Endothelial cell of umbilical vein (primary cell): ENCODE results near the gene LRIG1.

Experiments used
- EZH2 ChIP-seq: IDR thresholded peaks from 2 replicates; pipeline ENCODE4 v1.6.1; 2012; ENCODE audit warnings: borderline replicate concordance, low read depth, mild to moderate bottlenecking, moderate library complexity, low read length, inconsistent platforms; ENCODE audit not compliant: severe bottlenecking
- FOS ChIP-seq: IDR thresholded peaks from 2 replicates; pipeline ENCODE4 v1.6.1; 2011; ENCODE audit warnings: mild to moderate bottlenecking, low read length, moderate library complexity, borderline replicate concordance; ENCODE audit not compliant: insufficient read depth
- GATA2 ChIP-seq: IDR thresholded peaks from 2 replicates; pipeline ENCODE4 v1.7.0; 2011; ENCODE audit warnings: low read depth, mild to moderate bottlenecking, moderate library complexity, mixed read lengths, low read length; ENCODE audit not compliant: insufficient read length, insufficient read depth
- JUN ChIP-seq: IDR thresholded peaks from 2 replicates; pipeline ENCODE4 v1.6.1; 2011; ENCODE audit warnings: borderline replicate concordance, low read depth; ENCODE audit not compliant: insufficient read length, insufficient read depth
- MYC ChIP-seq: IDR thresholded peaks from one replicate; pipeline ENCODE4 v1.6.1; 2011; ENCODE audit warnings: mild to moderate bottlenecking, low read depth, low read length
- POLR2A ChIP-seq: IDR thresholded peaks from 2 replicates; pipeline ENCODE4 v1.6.1; 2012; ENCODE audit warnings: low read depth, mild to moderate bottlenecking, control low read depth, low read length
- POLR2AphosphoS5 ChIP-seq: IDR thresholded peaks from 2 replicates; pipeline ENCODE4 v1.6.1; 2012; ENCODE audit warnings: low read depth, mild to moderate bottlenecking, control low read depth, low read length, moderate library complexity; ENCODE audit not compliant: insufficient read depth
- TF ChIP-seq, protein P1 (sequence below), 2 donors: IDR thresholded peaks; 1 replicate in 1 of 2; 2 replicates in 1 of 2; pipeline ENCODE4 v1.5.1; 2011; ENCODE audit warnings: low read length in 2 of 2, mild to moderate bottlenecking in 2 of 2, moderate library complexity in 2 of 2, control low read depth in 1 of 2, inconsistent platforms in 1 of 2, low read depth in 1 of 2; ENCODE audit not compliant: insufficient read depth in 1 of 2; ENCODE audit errors: extremely low read depth in 1 of 2
- TF ChIP-seq, protein P2 (sequence below): IDR thresholded peaks from 2 replicates; pipeline ENCODE4 v1.6.1; 2011; ENCODE audit not compliant: insufficient read depth, insufficient read length

DNA sequence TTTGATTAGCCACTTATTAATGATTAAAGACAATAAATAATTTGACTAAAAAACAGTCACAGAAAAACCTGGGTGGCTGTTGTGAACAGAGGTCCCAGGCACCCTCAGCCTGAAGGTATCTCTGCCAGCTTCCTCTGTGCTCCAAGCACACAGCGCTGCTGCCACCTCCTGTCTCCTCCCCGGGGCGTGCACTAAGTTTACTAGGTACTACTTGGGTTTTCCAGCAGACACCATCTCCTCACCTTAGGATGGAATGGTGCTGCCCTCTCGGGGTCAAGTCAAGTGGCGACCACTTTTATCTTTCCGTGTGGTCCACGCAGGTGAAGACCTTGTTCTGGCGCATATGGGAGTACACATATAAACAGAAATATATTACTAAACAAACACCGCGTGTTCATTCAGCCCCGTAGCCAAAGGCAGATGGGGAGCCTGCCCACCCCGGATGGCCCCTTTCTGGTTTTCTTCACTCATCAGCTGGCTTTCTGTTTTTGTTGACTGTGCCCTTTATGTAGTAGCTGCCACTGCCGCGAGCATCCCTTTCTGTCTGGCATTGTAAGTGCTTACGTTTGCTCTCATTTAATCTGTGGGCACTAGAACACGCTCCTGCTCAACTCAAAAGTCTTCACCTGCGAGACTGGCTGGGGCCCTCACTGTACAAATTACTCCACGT lies 128.0 kb downstream of the LRIG1 start:
- TF ChIP-seq, protein P1, sequence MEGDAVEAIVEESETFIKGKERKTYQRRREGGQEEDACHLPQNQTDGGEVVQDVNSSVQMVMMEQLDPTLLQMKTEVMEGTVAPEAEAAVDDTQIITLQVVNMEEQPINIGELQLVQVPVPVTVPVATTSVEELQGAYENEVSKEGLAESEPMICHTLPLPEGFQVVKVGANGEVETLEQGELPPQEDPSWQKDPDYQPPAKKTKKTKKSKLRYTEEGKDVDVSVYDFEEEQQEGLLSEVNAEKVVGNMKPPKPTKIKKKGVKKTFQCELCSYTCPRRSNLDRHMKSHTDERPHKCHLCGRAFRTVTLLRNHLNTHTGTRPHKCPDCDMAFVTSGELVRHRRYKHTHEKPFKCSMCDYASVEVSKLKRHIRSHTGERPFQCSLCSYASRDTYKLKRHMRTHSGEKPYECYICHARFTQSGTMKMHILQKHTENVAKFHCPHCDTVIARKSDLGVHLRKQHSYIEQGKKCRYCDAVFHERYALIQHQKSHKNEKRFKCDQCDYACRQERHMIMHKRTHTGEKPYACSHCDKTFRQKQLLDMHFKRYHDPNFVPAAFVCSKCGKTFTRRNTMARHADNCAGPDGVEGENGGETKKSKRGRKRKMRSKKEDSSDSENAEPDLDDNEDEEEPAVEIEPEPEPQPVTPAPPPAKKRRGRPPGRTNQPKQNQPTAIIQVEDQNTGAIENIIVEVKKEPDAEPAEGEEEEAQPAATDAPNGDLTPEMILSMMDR (IDR thresholded peaks at IDR 0.05; ENCODE audit: extremely low read depth in 1 of 2, insufficient read depth in 1 of 2, low read depth in 1 of 2, low read length in 2 of 2), result peak in 1 of 2 donors; percentile 18
- no peak for TF ChIP-seq POLR2A
- TF ChIP-seq POLR2AphosphoS5, result no peak
- TF ChIP-seq EZH2, result no peak
- TF ChIP-seq, protein P2, sequence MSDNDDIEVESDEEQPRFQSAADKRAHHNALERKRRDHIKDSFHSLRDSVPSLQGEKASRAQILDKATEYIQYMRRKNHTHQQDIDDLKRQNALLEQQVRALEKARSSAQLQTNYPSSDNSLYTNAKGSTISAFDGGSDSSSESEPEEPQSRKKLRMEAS, result no peak
- no peak for TF ChIP-seq FOS
- no peak for TF ChIP-seq JUN
- no peak for TF ChIP-seq MYC
- no peak for TF ChIP-seq GATA2
